HG02588 (cell line): Measurements from ENCODE around the gene SLC7A7.
"Not testable (repeated sequence)": the region's sequence is repeated elsewhere in the genome, so short reads cannot be mapped to it uniquely, and the experiment has no call there.

Experiments used
- ATAC-seq: cut with Tn5 transposase; IDR thresholded peaks from one replicate; pipeline ENCODE4 v1.9.1; 2021; ENCODE audit warnings: mild to moderate bottlenecking, moderate library complexity; ENCODE audit not compliant: unreplicated experiment

Gene SLC7A7

DNA sequence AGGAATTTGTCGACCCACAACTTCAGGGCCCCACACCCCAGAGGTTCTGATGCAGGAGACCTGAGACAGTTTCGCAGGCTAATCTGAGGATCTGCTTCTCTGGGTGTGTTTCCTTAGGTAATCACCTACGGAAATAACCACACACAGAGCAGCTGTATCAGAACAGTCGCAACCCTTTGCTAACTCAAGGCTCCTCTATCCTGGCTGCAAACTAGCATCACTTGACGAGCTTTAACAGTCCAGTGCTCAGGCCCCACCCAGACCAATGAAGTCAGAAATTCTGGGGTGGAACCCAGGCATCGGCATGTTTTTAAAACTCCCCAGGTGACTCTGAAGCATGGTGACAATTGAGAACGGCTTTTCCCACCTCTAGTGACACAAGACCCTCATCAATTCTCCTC is 20.7 kb downstream of the SLC7A7 start:
- ATAC-seq, result peak; percentile 43

DNA sequence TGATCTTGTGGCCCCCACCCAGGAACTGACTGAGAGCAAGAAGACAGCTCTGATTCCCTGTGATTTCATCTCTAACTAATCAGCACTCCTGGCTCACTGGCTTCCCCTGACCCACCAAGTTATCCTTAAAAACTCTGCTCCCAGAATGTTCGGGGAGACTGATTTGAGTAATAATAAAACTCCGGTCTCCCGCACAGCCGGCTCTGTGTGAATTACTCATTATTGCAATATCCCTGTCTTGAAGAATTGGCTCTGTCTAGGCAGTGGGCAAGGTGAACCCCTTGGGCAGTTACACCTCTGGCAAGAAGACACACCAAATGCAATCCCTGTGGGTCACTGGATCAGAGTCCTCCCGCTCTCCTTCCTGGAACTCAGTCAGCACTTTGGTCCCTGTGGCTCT is 21.3 kb downstream of the SLC7A7 start:
- no peak for ATAC-seq

GRCh38 chr14:22793550-22793949 is 21.7 kb downstream of the SLC7A7 start:
- not testable (repeated sequence) for ATAC-seq

DNA sequence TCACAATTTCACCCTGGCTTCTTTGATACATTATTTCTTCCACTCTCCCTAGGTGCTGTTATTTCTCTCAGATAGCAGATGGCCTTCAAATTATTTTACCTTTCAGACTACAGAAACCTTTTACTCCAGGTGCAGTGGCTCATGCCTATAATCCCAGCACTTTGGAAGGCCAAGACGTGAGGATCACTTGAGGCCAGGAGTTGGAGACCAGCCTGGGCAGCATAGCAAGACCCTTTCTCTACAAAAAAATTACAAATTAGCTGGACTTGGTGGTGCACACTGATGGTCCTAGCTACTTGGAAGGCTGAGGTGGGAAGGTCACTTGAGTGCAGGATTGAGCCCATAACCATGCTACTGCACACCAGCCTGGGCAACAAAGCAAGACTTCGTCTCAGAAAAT is 23.1 kb downstream of the SLC7A7 start:
- ATAC-seq, result no peak

DNA sequence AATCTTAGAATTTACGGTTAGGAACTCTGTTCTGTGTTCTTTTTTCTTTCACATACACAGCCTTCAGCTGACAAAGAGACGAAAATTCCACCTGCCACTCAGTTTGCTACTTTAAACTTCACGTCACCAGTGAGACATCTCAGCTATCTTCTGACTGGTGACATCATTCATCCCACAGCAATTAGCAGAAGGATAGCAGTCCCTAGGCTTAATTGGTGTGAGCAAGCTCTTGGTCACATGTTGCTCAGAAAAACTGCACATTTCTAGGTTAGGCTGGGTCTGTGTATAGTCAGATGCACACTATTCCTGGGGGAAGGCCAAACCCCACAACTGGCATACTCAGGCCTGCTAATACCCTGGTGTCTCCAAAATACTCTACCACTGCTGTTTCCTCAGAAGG is 23.9 kb downstream of the SLC7A7 start:
- no peak for ATAC-seq

DNA sequence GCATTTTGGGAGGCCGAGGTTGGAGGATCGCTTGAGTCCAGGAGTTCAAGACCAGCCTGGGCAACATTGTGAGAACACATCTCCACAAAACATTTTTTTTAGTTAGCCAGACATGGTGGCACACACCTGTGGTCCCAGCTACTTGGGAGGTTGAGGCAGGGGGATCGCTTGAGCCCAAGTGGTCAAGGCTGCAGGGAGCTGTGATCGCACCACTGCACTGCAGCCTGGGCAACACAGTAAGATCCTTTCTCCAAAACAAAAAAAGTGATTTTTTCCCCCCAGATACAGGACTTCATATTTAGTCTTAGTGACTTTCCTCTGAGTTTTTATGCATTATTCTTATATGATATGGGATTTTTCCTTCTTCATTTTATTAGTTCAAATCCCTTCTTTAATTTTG is 28.6 kb downstream of the SLC7A7 start:
- no peak for ATAC-seq

DNA sequence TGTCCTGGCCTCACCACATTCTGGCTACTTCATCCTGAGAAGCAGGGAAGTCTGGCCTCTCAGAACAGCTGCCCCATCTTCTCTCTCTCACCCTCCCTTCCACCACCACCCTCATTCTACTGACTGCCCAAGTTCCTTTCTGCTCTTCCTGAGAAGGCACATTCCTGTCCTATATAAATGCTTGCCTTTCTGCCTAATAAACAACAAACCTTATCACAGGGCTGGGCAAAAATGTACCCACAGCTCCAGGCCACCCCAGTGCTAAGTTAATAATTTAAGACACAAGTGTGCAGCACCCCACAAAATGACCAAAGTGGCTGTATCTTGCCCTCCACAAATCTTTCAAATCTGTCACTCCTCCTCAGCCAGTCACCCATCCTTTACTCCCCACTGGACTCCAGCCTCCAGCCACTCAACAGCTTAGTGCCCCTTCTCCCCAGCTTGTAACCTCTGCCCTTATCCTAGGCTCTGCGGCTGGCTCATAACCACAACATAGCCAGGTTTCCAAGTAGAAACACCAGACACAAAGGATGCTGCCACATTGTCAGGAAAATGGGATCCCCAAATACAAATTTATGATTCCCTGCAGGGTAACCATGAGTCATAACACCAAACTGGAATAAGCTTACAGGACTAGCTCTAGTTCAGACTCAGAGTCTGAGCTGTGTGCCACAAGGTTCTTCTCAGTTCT is 33.8 kb downstream of the SLC7A7 start:
- no peak for ATAC-seq

- no peak for ATAC-seq
Observed at GRCh38 chr14:22780941-22781300, 34.3 kb downstream of the SLC7A7 start.

GRCh38 chr14:22780105-22780679 is 35.0 kb downstream of the SLC7A7 start:
- no peak for ATAC-seq

- ATAC-seq, result no peak
Observed at GRCh38 chr14:22778084-22778483, 37.2 kb downstream of the SLC7A7 start.

- not testable (repeated sequence) for ATAC-seq
Observed at GRCh38 chr14:22776849-22777248, 38.4 kb downstream of the SLC7A7 start.

GRCh38 chr14:22776215-22776614 is 39.0 kb downstream of the SLC7A7 start:
- ATAC-seq, result no peak

GRCh38 chr14:22774011-22774706 is 41.1 kb downstream of the SLC7A7 start:
- ATAC-seq, result no peak

DNA sequence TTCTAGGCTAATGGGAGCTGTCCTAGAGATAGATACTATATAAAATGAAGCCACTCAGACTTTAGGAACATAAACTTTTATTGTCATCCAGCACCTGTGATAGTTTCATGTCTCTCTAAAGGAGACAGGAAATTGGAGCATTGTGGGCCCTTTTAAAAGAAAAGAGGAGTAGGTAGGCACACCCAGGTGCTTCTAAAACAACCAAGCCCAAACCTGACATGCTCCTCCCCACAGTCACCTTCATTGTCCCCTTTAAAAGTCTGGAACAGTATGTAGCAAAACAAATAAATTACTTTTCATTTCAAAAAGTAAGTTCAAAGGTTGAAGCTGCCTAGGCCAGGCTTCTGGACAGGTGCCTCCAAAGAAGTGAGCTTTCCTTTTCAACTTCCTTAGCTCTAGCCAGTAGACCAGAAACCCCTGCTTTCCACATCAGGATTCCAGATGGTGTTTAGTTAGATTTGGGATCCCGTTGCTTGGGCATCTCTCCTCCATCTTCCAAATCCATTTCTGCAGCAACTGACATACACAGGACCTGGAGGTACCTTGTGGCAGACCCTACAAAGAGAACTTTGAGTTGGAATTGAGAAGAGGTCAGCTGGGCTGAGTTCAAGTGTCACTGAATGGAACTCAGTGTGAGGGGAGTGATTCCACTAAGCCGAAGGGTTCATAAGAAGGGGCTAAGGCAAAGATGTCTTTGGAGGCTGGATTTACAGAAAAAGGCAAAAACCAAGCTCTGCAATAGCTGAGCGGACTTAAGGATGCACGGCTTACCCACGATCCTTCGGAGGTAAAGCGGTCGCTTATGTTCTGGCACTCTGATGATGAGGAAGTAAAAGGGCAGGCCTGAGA is 41.8 kb downstream of the SLC7A7 start:
- no peak for ATAC-seq

DNA sequence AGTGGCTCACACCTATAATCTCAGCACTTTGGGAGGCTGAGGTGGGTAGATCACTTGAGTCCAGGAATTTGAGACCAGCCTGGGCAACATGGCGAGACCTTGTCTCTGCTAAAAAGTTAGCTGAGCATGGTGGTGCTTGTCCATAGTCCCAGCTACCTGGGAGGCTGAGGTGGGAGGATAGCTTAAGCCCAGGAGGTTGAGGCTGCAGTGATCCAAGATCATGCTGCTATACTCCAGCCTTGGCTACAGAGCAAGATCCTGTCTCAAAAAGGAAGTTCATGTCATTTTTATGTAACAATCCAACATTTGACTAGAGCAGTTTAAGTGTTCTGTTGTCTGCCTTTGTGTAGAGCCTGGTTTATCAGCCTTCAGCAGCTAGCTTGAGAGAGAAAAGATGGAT is 42.5 kb downstream of the SLC7A7 start:
- no peak for ATAC-seq

- ATAC-seq, result no peak
Observed at GRCh38 chr14:22770481-22771187, 44.6 kb downstream of the SLC7A7 start.

GRCh38 chr14:22769369-22769768 is 45.9 kb downstream of the SLC7A7 start:
- ATAC-seq, result no peak

DNA sequence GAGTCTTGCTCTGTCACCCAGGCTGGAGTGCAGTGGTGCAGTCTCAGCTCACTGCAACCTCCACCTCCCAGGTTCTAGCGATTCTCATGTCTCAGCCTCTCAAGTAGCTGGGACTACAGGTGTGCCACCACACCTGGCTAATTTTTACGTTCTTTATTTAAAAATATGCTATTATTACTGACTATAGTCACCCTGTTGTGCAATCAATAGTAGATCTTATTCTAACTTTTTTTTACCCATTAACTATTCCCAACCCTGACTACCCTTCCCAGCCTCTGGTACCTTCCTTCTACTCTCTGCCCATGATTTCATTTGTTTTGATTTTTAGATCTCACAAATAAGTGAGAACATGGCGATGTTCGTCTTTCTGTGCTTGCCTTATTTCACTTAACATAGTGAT is 46.3 kb downstream of the SLC7A7 start:
- no peak for ATAC-seq

- no peak for ATAC-seq
Observed at GRCh38 chr14:22767323-22767589, 48.0 kb downstream of the SLC7A7 start.

- peak; percentile 79 for ATAC-seq
Observed at GRCh38 chr14:22766457-22767322, 48.5 kb downstream of the SLC7A7 start, which contains the start of gene OXA1L. Gene OXA1L, plus strand, starts transcription at chr14:22766688. Its CDS starts 14 bp downstream, at chr14:22766702.
